Naive thymus-derived CD4-positive, alpha-beta T cell (primary cell): ENCODE data around the gene GINS2. TPM values are rescaled to one million over a fixed set of nuclear protein-coding genes. Genes with fewer than 3 reads are reported as not detected.

Source experiments
- ATAC-seq: fragments of 150-1000 bp; cut with Tn5 transposase; 2 replicates; pipeline ENCODE4 v1.10.0; 2021; ENCODE audit warnings: mild to moderate bottlenecking, moderate library complexity
- CTCF ChIA-PET: fragments of 350-600 bp; sonication (Branson Sonifier 250); formaldehyde crosslinking; loops from one replicate; lab custom pipeline; 2021; ENCODE audit warnings: antibody characterized with exemption; lab: Charles Lee
- POLR2A ChIA-PET: fragments of 350-600 bp; sonication (Branson Sonifier 250); formaldehyde crosslinking; loops from one replicate; lab custom pipeline; 2021; ENCODE audit warnings: antibody characterized with exemption, inconsistent platforms; lab: Charles Lee
- DNase-seq, 9 donors: peaks; one replicate each; pipeline versions ENCODE4 v3.0.0 to v3.0.0-alpha.2; 2020 to 2022; ENCODE audit warnings: mixed read lengths in 1 of 9
- H3K27ac ChIP-seq: one replicate; pipeline ENCODE4 v1.7.0; 2013; ENCODE audit warnings: mild to moderate bottlenecking, low read depth, low read length, moderate library complexity
- H3K27me3 ChIP-seq, 2 donors: one replicate each; pipeline ENCODE4 v1.7.0; 2013; ENCODE audit warnings: low read length in 2 of 2, mild to moderate bottlenecking in 2 of 2, moderate library complexity in 2 of 2; ENCODE audit not compliant: control insufficient read depth in 2 of 2, insufficient read depth in 2 of 2
- H3K36me3 ChIP-seq, 3 experiments: 1 replicate in 2 of 3; 2 replicates in 1 of 3; pipeline ENCODE4 v1.7.0; 2013; ENCODE audit warnings: low read length in 3 of 3, mild to moderate bottlenecking in 3 of 3, moderate library complexity in 1 of 3; ENCODE audit not compliant: insufficient read depth in 3 of 3, control insufficient read depth in 2 of 3
- H3K4me1 ChIP-seq, 2 donors: one replicate each; pipeline ENCODE4 v1.7.0; 2013; ENCODE audit warnings: low read length in 2 of 2, mild to moderate bottlenecking in 2 of 2, moderate library complexity in 1 of 2; ENCODE audit not compliant: control insufficient read depth in 2 of 2, insufficient read depth in 2 of 2
- H3K4me3 ChIP-seq: 2 replicates; pipeline ENCODE4 v1.7.0; 2013; ENCODE audit warnings: mild to moderate bottlenecking, low read length
- H3K9me3 ChIP-seq, 3 experiments: 1 replicate in 2 of 3; 2 replicates in 1 of 3; pipeline ENCODE4 v1.7.0; 2013; ENCODE audit warnings: low read length in 3 of 3; ENCODE audit not compliant: control insufficient read depth in 2 of 3
- H3K27ac Mint-ChIP-seq, 9 donors: one replicate each; pipeline ENCODE4 v1.8.0; 2020 to 2022; ENCODE audit warnings: mixed read lengths in 9 of 9, mild to moderate bottlenecking in 8 of 9, moderate library complexity in 5 of 9, inconsistent platforms in 2 of 9
- H3K27me3 Mint-ChIP-seq, 5 donors: one replicate each; pipeline ENCODE4 v1.8.0; 2021 to 2022; ENCODE audit warnings: mixed read lengths in 5 of 5, mild to moderate bottlenecking in 1 of 5
- H3K36me3 Mint-ChIP-seq, 5 donors: one replicate each; pipeline ENCODE4 v1.8.0; 2020 to 2022; ENCODE audit warnings: mixed read lengths in 5 of 5, mild to moderate bottlenecking in 3 of 5, inconsistent platforms in 1 of 5
- H3K4me1 Mint-ChIP-seq, 7 donors: one replicate each; pipeline ENCODE4 v1.8.0; 2020 to 2022; ENCODE audit warnings: mixed read lengths in 7 of 7, mild to moderate bottlenecking in 3 of 7, inconsistent platforms in 1 of 7
- H3K4me3 Mint-ChIP-seq, 10 donors: one replicate each; pipeline ENCODE4 v1.8.0; 2020 to 2022; ENCODE audit warnings: mild to moderate bottlenecking in 10 of 10, mixed read lengths in 10 of 10, moderate library complexity in 6 of 10, inconsistent platforms in 2 of 10
- H3K9me3 Mint-ChIP-seq, 11 donors: one replicate each; pipeline ENCODE4 v1.8.0; 2020 to 2022; ENCODE audit warnings: mixed read lengths in 11 of 11, mild to moderate bottlenecking in 4 of 11, inconsistent platforms in 1 of 11, moderate library complexity in 1 of 11
- intact Hi-C, 2 donors: fragments of 100-400 bp; cut with micrococcal nuclease; formaldehyde crosslinking; loops; one replicate each; pipeline ENCODE4 v1.15.1; 2023
- polyA plus RNA-seq, 2 donors: library from polyadenylated mRNA; unstranded; fragments of 300-500 nt; fragmentation: Illumina TruSeq; gene quantifications; one replicate each; pipeline ENCODE4 v1.2.3, GENCODE V29; 2021
- total RNA-seq, 6 experiments: library from RNA in 5 of 6; stranded (reverse) in 5 of 6; gene quantifications; 1 replicate in 5 of 6; 2 replicates in 1 of 6; pipeline ENCODE4 v1.2.3 and lab custom pipeline; 2021 to 2026

The GINS2 gene
- total and polyA plus RNA-seq, 7 experiments from 2014 or later: 1.0 to 43.6 (median 1.9) TPM

DNA sequence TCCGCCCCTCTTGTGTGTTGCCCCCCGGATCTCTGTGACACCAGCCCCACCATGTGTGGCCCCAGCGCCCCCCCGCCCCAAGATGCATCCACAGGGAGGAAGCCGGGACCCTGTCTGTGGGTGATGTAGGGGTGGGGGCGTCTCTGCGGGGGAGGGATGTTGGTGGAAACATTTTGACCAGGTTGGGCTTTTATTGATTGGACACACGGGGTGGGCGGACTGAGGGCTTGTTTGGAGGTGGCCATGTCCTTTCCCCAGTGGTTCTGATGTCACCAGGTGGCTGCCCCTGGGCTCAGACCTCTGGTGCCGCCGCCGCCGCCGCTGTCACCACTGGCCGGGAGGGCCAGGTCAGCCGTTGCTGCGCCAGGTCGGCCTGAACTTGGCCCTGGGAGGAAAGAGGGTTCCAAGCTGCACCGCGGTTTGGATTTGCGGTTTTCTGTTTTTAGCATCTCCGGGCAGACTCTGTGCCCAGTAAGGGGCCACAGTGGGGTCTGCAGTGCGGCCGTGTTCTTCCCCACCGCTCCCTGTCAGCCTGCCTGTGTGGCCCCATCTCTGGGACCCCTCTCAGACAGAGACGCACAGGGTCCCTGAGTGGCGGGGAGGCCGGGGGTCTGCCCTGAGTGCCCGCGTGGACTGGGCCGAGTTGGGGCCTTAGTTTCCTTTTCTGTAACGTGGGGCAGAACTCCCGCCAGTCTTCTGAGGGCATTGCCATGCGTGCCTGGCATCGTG lies 55.9 kb downstream of the GINS2 start:
- H3K36me3 Mint-ChIP-seq: peaks cover 0 to 13% (median 12%) of the 10 kb centered on the region in 5 donors
- no peak overlapping the region for H3K27ac ChIP-seq
- intact Hi-C loops: no loop called here
- H3K9me3 ChIP-seq: peaks cover 0 to 9% (median 0%) of the 10 kb centered on the region in 3 experiments
- no peaks in the 10 kb centered on the region for H3K36me3 ChIP-seq
- peaks cover 0 to 9% (median 5%) of the 10 kb centered on the region in 11 donors for H3K9me3 Mint-ChIP-seq
- DNase-seq (no peak), ATAC-seq (no peak)
- peaks cover 0 to 12% (median 5%) of the 10 kb centered on the region in 7 donors for H3K4me1 Mint-ChIP-seq
- ChIA-PET CTCF (no interaction called here), POLR2A (no interaction called here)
- no peak overlapping the region for H3K4me3 Mint-ChIP-seq
- H3K4me3 ChIP-seq: no peak overlapping the region
- no peaks in the 10 kb centered on the region for H3K27me3 Mint-ChIP-seq
- no peaks in the 10 kb centered on the region for H3K27me3 ChIP-seq
- H3K27ac Mint-ChIP-seq: no peak overlapping the region
- H3K4me1 ChIP-seq: no peaks in the 10 kb centered on the region

DNA sequence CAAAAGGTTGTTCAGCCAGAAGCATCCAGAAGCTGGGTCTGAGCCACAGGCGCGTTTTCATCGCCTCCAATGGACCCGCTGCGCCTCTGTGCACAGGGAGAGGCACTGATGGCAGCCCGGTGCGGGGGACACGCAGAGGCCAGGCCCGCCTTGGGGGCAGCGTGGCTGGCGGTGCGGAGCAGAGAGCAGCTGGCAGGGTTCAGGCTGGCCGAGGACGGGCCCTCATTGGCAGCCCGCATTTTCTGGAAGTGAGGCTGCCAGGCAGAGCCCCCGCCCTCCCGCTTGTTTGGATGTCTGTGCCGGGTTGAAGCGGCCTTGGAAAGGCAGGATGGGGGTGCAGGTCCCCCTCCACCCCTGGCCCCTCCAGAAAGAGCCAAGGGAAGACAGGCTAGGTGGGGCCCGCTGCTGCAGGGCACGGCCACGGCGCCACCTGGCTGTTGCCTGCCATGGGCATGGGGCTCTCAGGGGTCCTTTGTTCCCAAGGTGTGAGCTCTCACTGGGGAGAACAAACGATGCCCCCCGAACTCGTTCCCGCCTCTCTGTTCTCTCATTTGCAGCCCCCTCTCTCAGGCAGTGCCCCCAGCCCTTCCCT lies 56.9 kb downstream of the GINS2 start:
- no peak for ATAC-seq
- intact Hi-C loops: no loop called here
- no peaks in the 10 kb centered on the region for H3K27me3 ChIP-seq
- Mint-ChIP-seq H3K27ac (no peak overlapping the region), H3K27me3 (no peaks in the 10 kb centered on the region), H3K9me3 (peaks cover 0 to 9% (median 5%) of the 10 kb centered on the region in 11 donors), H3K4me1 (peaks cover 0 to 17% (median 8%) of the 10 kb centered on the region in 7 donors), H3K36me3 (peaks cover 0 to 13% (median 12%) of the 10 kb centered on the region in 5 donors), H3K4me3 (no peak overlapping the region)
- H3K9me3 ChIP-seq: peaks cover 0 to 9% (median 0%) of the 10 kb centered on the region in 3 experiments
- H3K4me1 ChIP-seq: no peaks in the 10 kb centered on the region
- CTCF ChIA-PET: no interaction called here
- no peaks in the 10 kb centered on the region for H3K36me3 ChIP-seq
- H3K27ac ChIP-seq: no peak overlapping the region
- no peak overlapping the region for H3K4me3 ChIP-seq
- POLR2A ChIA-PET: interaction anchor here (0.5 kb wide), 1 partner anchor 152 kb away, joined by 3 read pairs; no protein-coding TSS in a partner anchor
- no peak for DNase-seq

DNA sequence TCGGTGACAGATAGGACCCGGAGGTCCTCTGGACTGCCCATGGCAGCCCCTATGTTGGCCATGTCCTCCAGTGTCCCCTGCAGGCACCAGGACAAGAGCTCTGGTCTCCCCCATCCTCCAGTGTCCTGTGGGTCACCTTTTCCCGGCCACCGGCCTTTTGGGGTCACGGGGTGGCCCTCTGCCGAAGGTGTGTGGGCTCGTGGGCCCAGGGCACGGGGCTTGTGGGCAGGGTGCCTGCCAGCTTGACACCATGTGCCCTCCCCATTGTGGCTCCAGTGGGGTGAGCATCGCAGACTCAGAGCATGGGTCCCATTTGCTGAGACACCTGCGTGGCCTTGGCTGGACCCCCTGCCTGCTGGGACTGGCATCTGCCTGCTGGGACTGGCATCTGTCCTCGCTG lies 57.5 kb downstream of the GINS2 start:
- Mint-ChIP-seq H3K27ac (no peak overlapping the region), H3K4me3 (no peak overlapping the region), H3K36me3 (peaks cover 0 to 13% (median 12%) of the 10 kb centered on the region in 5 donors), H3K27me3 (no peaks in the 10 kb centered on the region), H3K9me3 (peaks cover 0 to 9% (median 5%) of the 10 kb centered on the region in 11 donors), H3K4me1 (peaks cover 2 to 19% (median 9%) of the 10 kb centered on the region in 7 donors)
- no peaks in the 10 kb centered on the region for H3K4me1 ChIP-seq
- no peak overlapping the region for H3K4me3 ChIP-seq
- H3K27ac ChIP-seq: no peak overlapping the region
- CTCF ChIA-PET: no interaction called here
- H3K27me3 ChIP-seq: no peaks in the 10 kb centered on the region
- intact Hi-C loops: no loop called here
- peaks cover 0 to 9% (median 0%) of the 10 kb centered on the region in 3 experiments for H3K9me3 ChIP-seq
- DNase-seq: no peak
- no peak for ATAC-seq
- H3K36me3 ChIP-seq: no peaks in the 10 kb centered on the region
- POLR2A ChIA-PET: interaction anchor here (0.5 kb wide), 1 partner anchor 152 kb away, joined by 3 read pairs; no protein-coding TSS in a partner anchor

DNA sequence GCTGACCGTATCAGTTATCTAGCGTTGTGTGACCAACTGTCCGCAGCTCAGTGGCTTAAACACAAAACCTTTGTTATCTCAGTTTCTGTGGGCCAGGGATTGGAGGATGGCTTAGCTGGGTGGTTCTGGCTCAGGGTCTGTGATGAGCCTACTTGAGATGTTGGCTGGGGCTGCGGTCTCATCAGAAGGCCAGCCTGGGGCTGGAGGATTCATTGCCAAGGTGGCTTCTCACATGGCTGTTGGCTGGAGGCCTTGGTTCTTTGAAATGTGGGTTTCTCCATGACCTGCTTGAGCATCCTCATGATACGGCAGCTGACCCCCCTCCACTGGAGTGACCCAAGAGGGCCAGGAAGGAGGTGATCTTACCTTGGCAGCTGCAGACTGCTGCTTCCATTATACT lies 58.9 kb downstream of the GINS2 start:
- Histone ChIP-seq H3K27ac (no peak overlapping the region), H3K4me1 (no peaks in the 10 kb centered on the region), H3K4me3 (no peak overlapping the region), H3K36me3 (no peaks in the 10 kb centered on the region), H3K27me3 (no peaks in the 10 kb centered on the region), H3K9me3 (peaks cover 0 to 9% (median 0%) of the 10 kb centered on the region in 3 experiments)
- ChIA-PET CTCF (no interaction called here), POLR2A (no interaction called here)
- H3K4me1 Mint-ChIP-seq: peaks cover 2 to 27% (median 9%) of the 10 kb centered on the region in 7 donors
- no peak overlapping the region for H3K27ac Mint-ChIP-seq
- no peak for ATAC-seq
- H3K36me3 Mint-ChIP-seq: peaks cover 0 to 13% (median 12%) of the 10 kb centered on the region in 5 donors
- intact Hi-C loops: no loop called here
- DNase-seq: no peak
- H3K27me3 Mint-ChIP-seq: no peaks in the 10 kb centered on the region
- no peak overlapping the region for H3K4me3 Mint-ChIP-seq
- H3K9me3 Mint-ChIP-seq: peaks cover 0 to 9% (median 5%) of the 10 kb centered on the region in 11 donors

DNA sequence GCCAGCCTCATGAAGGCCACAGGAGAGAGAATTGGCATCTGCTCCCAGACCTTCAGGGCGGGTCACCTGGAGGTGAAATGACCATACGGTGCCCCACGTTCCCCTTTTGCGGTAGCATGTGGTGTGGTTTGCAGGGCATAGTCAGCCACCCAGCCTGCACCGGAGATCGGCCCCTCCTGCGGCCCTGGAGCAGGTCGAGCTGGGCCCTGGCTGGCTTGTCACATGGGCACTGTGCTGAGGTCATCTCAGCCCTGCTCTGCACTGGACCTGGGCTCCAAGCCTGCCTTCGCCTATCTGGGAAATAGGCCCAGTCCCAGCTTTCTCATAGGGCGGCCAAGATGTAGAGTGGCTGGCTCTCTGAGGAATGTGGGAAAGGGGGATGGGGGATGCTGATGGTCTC lies 59.4 kb downstream of the GINS2 start:
- ATAC-seq: no peak
- Mint-ChIP-seq H3K4me3 (no peak overlapping the region), H3K9me3 (peaks cover 0 to 9% (median 5%) of the 10 kb centered on the region in 11 donors), H3K27ac (no peak overlapping the region), H3K27me3 (no peaks in the 10 kb centered on the region), H3K4me1 (peaks cover 2 to 27% (median 9%) of the 10 kb centered on the region in 7 donors), H3K36me3 (peaks cover 0 to 13% (median 12%) of the 10 kb centered on the region in 5 donors)
- Histone ChIP-seq H3K27me3 (no peaks in the 10 kb centered on the region), H3K36me3 (no peaks in the 10 kb centered on the region), H3K9me3 (peaks cover 0 to 9% (median 0%) of the 10 kb centered on the region in 3 experiments), H3K27ac (no peak overlapping the region), H3K4me3 (no peak overlapping the region), H3K4me1 (no peaks in the 10 kb centered on the region)
- ChIA-PET POLR2A (no interaction called here), CTCF (no interaction called here)
- intact Hi-C loops: no loop called here
- no peak for DNase-seq

DNA sequence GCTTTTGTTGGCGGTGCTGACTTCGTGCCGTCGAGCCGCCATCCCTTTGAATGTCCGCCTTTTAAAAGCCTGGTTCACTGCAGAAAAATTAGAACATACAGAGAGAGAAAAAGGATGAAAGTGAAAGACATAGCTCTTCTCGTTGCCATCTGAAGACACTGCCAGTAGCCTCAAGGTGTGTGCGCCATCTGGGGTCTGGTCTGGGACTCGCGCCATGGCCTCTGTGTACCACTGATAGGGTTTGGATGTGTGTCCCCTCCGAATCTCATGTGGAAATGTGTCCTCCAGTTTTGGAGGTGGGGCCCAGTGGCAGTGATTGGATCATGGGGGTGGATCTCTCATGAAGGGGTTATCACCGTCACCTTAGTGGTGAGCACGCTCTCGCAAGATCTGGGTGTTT lies 60.1 kb downstream of the GINS2 start:
- no peak overlapping the region for H3K27ac ChIP-seq
- peaks cover 2 to 31% (median 9%) of the 10 kb centered on the region in 7 donors for H3K4me1 Mint-ChIP-seq
- intact Hi-C loops: no loop called here
- no peak for DNase-seq
- no peak overlapping the region for H3K4me3 Mint-ChIP-seq
- no peak overlapping the region for H3K4me3 ChIP-seq
- H3K27ac Mint-ChIP-seq: peak overlapping the region in 2 of 9 donors; percentile 41 to 48
- CTCF ChIA-PET: interaction anchor here (0.6 kb wide), 1 partner anchor 1528 kb away, joined by 3 read pairs; no protein-coding TSS in a partner anchor
- H3K4me1 ChIP-seq: no peaks in the 10 kb centered on the region
- no peak for ATAC-seq
- peaks cover 0 to 9% (median 0%) of the 10 kb centered on the region in 3 experiments for H3K9me3 ChIP-seq
- POLR2A ChIA-PET: no interaction called here
- H3K9me3 Mint-ChIP-seq: peaks cover 0 to 9% (median 5%) of the 10 kb centered on the region in 11 donors
- peaks cover 0 to 13% (median 12%) of the 10 kb centered on the region in 5 donors for H3K36me3 Mint-ChIP-seq
- H3K36me3 ChIP-seq: no peaks in the 10 kb centered on the region
- H3K27me3 ChIP-seq: no peaks in the 10 kb centered on the region
- H3K27me3 Mint-ChIP-seq: no peaks in the 10 kb centered on the region
